Osteoblast (primary cell): Measurements from ENCODE around the gene LMBR1L. TPM values are rescaled to one million over a fixed set of nuclear protein-coding genes. Genes with fewer than 3 reads are reported as not detected.

Experiments
- DNase-seq: peaks from one replicate; pipeline ENCODE4 v3.0.0; 2011; ENCODE audit warnings: low spot score, mixed read lengths; ENCODE audit not compliant: insufficient read length; ENCODE audit errors: missing footprints
- H2AFZ ChIP-seq: 2 replicates; pipeline ENCODE4 v1.6.0; 2011; ENCODE audit warnings: mild to moderate bottlenecking, low read length
- H3K27ac ChIP-seq: 2 replicates; pipeline ENCODE4 v1.5.1; 2011; ENCODE audit warnings: mild to moderate bottlenecking, low read depth, low read length, moderate library complexity
- H3K27me3 ChIP-seq: 2 replicates; pipeline ENCODE4 v1.6.0; 2012; ENCODE audit warnings: mild to moderate bottlenecking, control low read depth, inconsistent platforms, low read length, moderate library complexity; ENCODE audit not compliant: insufficient read depth
- H3K36me3 ChIP-seq: 2 replicates; pipeline ENCODE4 v1.5.1; 2011; ENCODE audit warnings: mild to moderate bottlenecking, low read length, control low read depth, moderate library complexity; ENCODE audit not compliant: insufficient read depth
- H3K4me1 ChIP-seq: 2 replicates; pipeline ENCODE4 v1.5.1; 2011; ENCODE audit warnings: mild to moderate bottlenecking, low read length, control low read depth, moderate library complexity; ENCODE audit not compliant: insufficient read depth
- H3K4me2 ChIP-seq: 2 replicates; pipeline ENCODE4 v1.6.0; 2011; ENCODE audit warnings: mild to moderate bottlenecking, low read length; ENCODE audit not compliant: insufficient read depth
- H3K4me3 ChIP-seq: fragments of 200-600 bp; sonication (generic); 3 replicates; pipeline ENCODE4 v1.5.1; 2012; ENCODE audit warnings: mild to moderate bottlenecking, low read length, inconsistent platforms; ENCODE audit not compliant: insufficient read depth
- H3K79me2 ChIP-seq: 2 replicates; pipeline ENCODE4 v1.6.0; 2012; ENCODE audit warnings: mild to moderate bottlenecking, low read length, control low read depth, inconsistent platforms; ENCODE audit not compliant: insufficient read depth
- H3K9me3 ChIP-seq: 2 replicates; pipeline ENCODE4 v1.5.1; 2011; ENCODE audit warnings: low read depth, low read length, control low read depth
- H4K20me1 ChIP-seq: 2 replicates; pipeline ENCODE4 v1.6.0; 2012; ENCODE audit warnings: mild to moderate bottlenecking, low read length, control low read depth; ENCODE audit not compliant: insufficient read depth
- CTCF ChIP-seq: IDR thresholded peaks from 2 replicates; pipeline ENCODE4 v1.5.1; 2011; ENCODE audit warnings: mild to moderate bottlenecking, low read depth, low read length, moderate library complexity; ENCODE audit errors: extremely low read depth
- total RNA-seq: library from RNA; depleted of rRNA; stranded (reverse); fragments of >200 nt; gene quantifications from 2 replicates; pipeline ENCODE4 v1.2.3, GENCODE V29; 2012

Gene LMBR1L
- total RNA-seq, 1 donor, result 57.2 TPM

DNA sequence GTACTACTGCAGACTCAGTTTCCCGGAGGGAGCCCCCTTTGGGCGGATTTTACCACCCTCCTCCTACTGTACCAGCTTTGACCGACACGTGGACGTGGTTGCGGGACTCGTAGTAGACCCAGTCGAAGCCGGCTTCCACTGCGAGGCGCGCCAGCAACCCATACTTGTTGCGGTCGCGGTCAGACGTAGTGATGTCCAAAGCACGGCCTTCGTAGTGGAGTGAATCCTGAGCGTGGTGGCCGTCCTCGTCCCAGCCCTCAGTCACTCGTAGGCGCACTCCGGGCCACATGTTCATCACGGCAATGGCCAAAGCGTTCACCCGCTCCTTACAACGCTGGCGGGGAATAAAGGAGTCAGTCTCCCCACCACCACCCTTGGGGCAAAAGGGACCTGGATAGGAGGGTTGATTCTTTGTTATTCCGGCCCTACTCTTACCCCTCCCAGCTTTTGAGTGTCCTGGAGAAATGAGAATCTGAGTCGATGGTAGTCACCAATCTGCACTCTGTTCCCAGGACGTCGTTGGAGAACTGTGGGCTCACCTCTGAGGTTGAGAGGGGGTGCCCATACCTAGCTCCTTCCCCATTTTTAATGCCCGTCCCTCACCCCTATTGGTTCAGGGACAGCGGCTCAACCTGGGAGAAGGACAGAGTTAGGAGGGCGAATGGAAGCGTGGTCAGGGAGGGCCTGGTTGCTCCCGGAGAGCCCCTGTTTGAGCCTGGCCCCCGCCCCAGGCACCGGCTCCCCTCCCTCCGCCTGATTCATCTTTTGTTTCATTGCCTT is 19.4 kb downstream of the LMBR1L start:
- Histone ChIP-seq H4K20me1 (peaks cover 2% of the 10 kb centered on the region), H3K4me3 (peak overlapping the region; percentile 55), H3K4me2 (peak overlapping the region; percentile 72), H2AFZ (no peak overlapping the region), H3K36me3 (no peaks in the 10 kb centered on the region), H3K79me2 (no peaks in the 10 kb centered on the region), H3K9me3 (no peaks in the 10 kb centered on the region), H3K4me1 (peaks cover 11% of the 10 kb centered on the region), H3K27me3 (peaks cover 53% of the 10 kb centered on the region), H3K27ac (no peak overlapping the region)
- no peak for TF ChIP-seq CTCF
- peak; percentile 55 for DNase-seq

GRCh38 chr12:49089821-49090773 is 20.6 kb downstream of the LMBR1L start:
- H3K9me3 ChIP-seq, result no peaks in the 10 kb centered on the region
- no peak overlapping the region for H3K27ac ChIP-seq
- peak overlapping the region; percentile 72 for H3K4me2 ChIP-seq
- H3K4me3 ChIP-seq, result peak overlapping the region; percentile 61
- H3K27me3 ChIP-seq, result peaks cover 51% of the 10 kb centered on the region
- peak overlapping the region; percentile 59 for H2AFZ ChIP-seq
- TF ChIP-seq CTCF, result no peak
- peak; percentile 91 for DNase-seq
- peaks cover 11% of the 10 kb centered on the region for H3K4me1 ChIP-seq
- H3K36me3 ChIP-seq, result no peaks in the 10 kb centered on the region
- H3K79me2 ChIP-seq, result no peaks in the 10 kb centered on the region
- H4K20me1 ChIP-seq, result peaks cover 2% of the 10 kb centered on the region

- no peaks in the 10 kb centered on the region for H3K79me2 ChIP-seq
- no peak overlapping the region for H3K4me3 ChIP-seq
- peaks cover 11% of the 10 kb centered on the region for H3K4me1 ChIP-seq
- no peak overlapping the region for H3K4me2 ChIP-seq
- H3K36me3 ChIP-seq, result no peaks in the 10 kb centered on the region
- H3K9me3 ChIP-seq, result no peaks in the 10 kb centered on the region
- peaks cover 39% of the 10 kb centered on the region for H3K27me3 ChIP-seq
- TF ChIP-seq CTCF, result no peak
- no peak overlapping the region for H2AFZ ChIP-seq
- peak; percentile 81 for DNase-seq
- H4K20me1 ChIP-seq, result no peaks in the 10 kb centered on the region
- H3K27ac ChIP-seq, result no peak overlapping the region
Observed at GRCh38 chr12:49088932-49089330, 21.7 kb downstream of the LMBR1L start.
